ENCODE data around the gene WDR37. TPM values are rescaled to one million over a fixed set of nuclear protein-coding genes. Genes with fewer than 3 reads are reported as not detected.
A peak's percentile ranks its signal among the peaks of the same experiment; 100 is the strongest.

WDR37 gene
- total and polyA plus RNA-seq, 9 of the 15 experiments (the other 6 are each of a cell fraction or from before 2014, with no cell fraction given), result 2.3 to 11.6 (median 6.7) TPM

- TF ChIP-seq RERE (CRISPR knock-in tag; IDR thresholded peaks at IDR 0.05; ENCODE audit: borderline replicate concordance) (no peak), NFATC3 (IDR thresholded peaks at IDR 0.05) (no peak), CCNT2 (IDR thresholded peaks at IDR 0.05; ENCODE audit: borderline replicate concordance, extremely low read depth, insufficient read length, low read depth, low read length) (no peak), MAFF (IDR thresholded peaks at IDR 0.05; ENCODE audit: low read length) (no peak), ZBTB12 (CRISPR knock-in tag; IDR thresholded peaks at IDR 0.05) (no peak), DIDO1 (tag; IDR thresholded peaks at IDR 0.05; ENCODE audit: low read depth) (no peak), ERF (CRISPR knock-in tag; IDR thresholded peaks at IDR 0.05) (no peak), NUFIP1 (IDR thresholded peaks at IDR 0.05; ENCODE audit: partially characterized antibody) (no peak), ZNF584 (CRISPR knock-in tag; IDR thresholded peaks at IDR 0.05; ENCODE audit: low read depth) (no peak), RB1 (IDR thresholded peaks at IDR 0.05; ENCODE audit: low read depth) (no peak), FOXM1 (IDR thresholded peaks at IDR 0.05; ENCODE audit: low read depth) (no peak), FOXM1 (CRISPR knock-in tag; IDR thresholded peaks at IDR 0.05; ENCODE audit: low read depth) (no peak), ZEB2 (IDR thresholded peaks at IDR 0.05) (no peak), ZBTB33 (CRISPR knock-in tag; IDR thresholded peaks at IDR 0.05) (peak; percentile 100), XRCC5 (IDR thresholded peaks at IDR 0.05; ENCODE audit: low read depth, low read length) (no peak), EHMT2 (IDR thresholded peaks at IDR 0.05) (no peak), LCOR (CRISPR knock-in tag; IDR thresholded peaks at IDR 0.05) (no peak), TBP (optimal IDR thresholded peaks at IDR 0.05; ENCODE audit: low read depth, low read length) (no peak), TFAP4 (CRISPR knock-in tag; IDR thresholded peaks at IDR 0.05; ENCODE audit: borderline replicate concordance) (peak; percentile 95)
Measured at GRCh38 chr10:1109795-1110673, 53.8 kb downstream of the WDR37 start (continued).

All from K562 (cell line).